H9 (cell line): Measurements from ENCODE around the gene CUL2. TPM values are rescaled to one million over a fixed set of nuclear protein-coding genes. Genes with fewer than 3 reads are reported as not detected.
"Not testable (repeated sequence)": the region's sequence is repeated elsewhere in the genome, so short reads cannot be mapped to it uniquely, and the experiment has no call there.

Experiments used
- DNase-seq: peaks from one replicate; pipeline ENCODE4 v3.0.0-alpha.2; 2017
- H2AFZ ChIP-seq: one replicate; pipeline ENCODE4 v1.6.1; 2013; ENCODE audit warnings: mild to moderate bottlenecking, low read length, control low read depth, moderate library complexity
- H2AK5ac ChIP-seq: 2 replicates; pipeline ENCODE4 v1.6.1; 2013; ENCODE audit warnings: low read length, control low read depth, mixed read lengths; ENCODE audit not compliant: insufficient read length
- H2BK120ac ChIP-seq: one replicate; pipeline ENCODE4 v1.6.1; 2013; ENCODE audit warnings: low read depth, mild to moderate bottlenecking, low read length, control low read depth, inconsistent platforms; ENCODE audit not compliant: poor library complexity, severe bottlenecking
- H2BK12ac ChIP-seq: 2 replicates; pipeline ENCODE4 v1.6.1; 2013; ENCODE audit warnings: low read length, control low read depth, mixed read lengths, low read depth; ENCODE audit not compliant: insufficient read length
- H2BK15ac ChIP-seq: 2 replicates; pipeline ENCODE4 v1.6.1; 2013; ENCODE audit warnings: low read depth, low read length, control low read depth
- H2BK20ac ChIP-seq: one replicate; pipeline ENCODE4 v1.6.1; 2013; ENCODE audit warnings: low read depth, mild to moderate bottlenecking, low read length, control low read depth, inconsistent platforms; ENCODE audit not compliant: poor library complexity, severe bottlenecking
- H2BK5ac ChIP-seq: 2 replicates; pipeline ENCODE4 v1.6.1; 2013; ENCODE audit warnings: low read length, control low read depth, mixed read lengths; ENCODE audit not compliant: insufficient read length
- H3K14ac ChIP-seq: 2 replicates; pipeline ENCODE4 v1.6.1; 2013; ENCODE audit warnings: low read length, control low read depth; ENCODE audit not compliant: insufficient read depth
- H3K18ac ChIP-seq: 2 replicates; pipeline ENCODE4 v1.6.1; 2013; ENCODE audit warnings: low read depth, mild to moderate bottlenecking, mixed read lengths, low read length, control low read depth; ENCODE audit not compliant: insufficient read length
- H3K23ac ChIP-seq: 2 replicates; pipeline ENCODE4 v1.6.1; 2013; ENCODE audit warnings: low read length, control low read depth, mixed read lengths, low read depth; ENCODE audit not compliant: insufficient read length
- H3K23me2 ChIP-seq: 2 replicates; pipeline ENCODE4 v1.6.1; 2013; ENCODE audit warnings: low read depth, mild to moderate bottlenecking, mixed read lengths, low read length, control low read depth; ENCODE audit not compliant: insufficient read length, poor library complexity, severe bottlenecking
- H3K27ac ChIP-seq: 2 replicates; pipeline ENCODE4 v1.5.1; 2013; ENCODE audit warnings: low read length, control low read depth, mixed read lengths, low read depth; ENCODE audit not compliant: insufficient read length
- H3K27me3 ChIP-seq: 2 replicates; pipeline ENCODE4 v1.6.1; 2013; ENCODE audit warnings: low read length, control low read depth, inconsistent platforms; ENCODE audit not compliant: insufficient read depth
- H3K4ac ChIP-seq: 2 replicates; pipeline ENCODE4 v1.6.1; 2013; ENCODE audit warnings: low read depth, mild to moderate bottlenecking, control low read depth, inconsistent platforms, low read length, moderate library complexity
- H3K4me1 ChIP-seq: 2 replicates; pipeline ENCODE4 v1.6.1; 2013; ENCODE audit warnings: low read length, control low read depth, inconsistent platforms; ENCODE audit not compliant: insufficient read depth
- H3K4me2 ChIP-seq: 2 replicates; pipeline ENCODE4 v1.6.1; 2013; ENCODE audit warnings: low read length, control low read depth, mixed read lengths; ENCODE audit not compliant: insufficient read length, insufficient read depth
- H3K56ac ChIP-seq: 2 replicates; pipeline ENCODE4 v1.6.1; 2013; ENCODE audit warnings: low read depth, mild to moderate bottlenecking, mixed read lengths, low read length, control low read depth; ENCODE audit not compliant: insufficient read length
- H3K79me1 ChIP-seq: 2 replicates; pipeline ENCODE4 v1.6.1; 2013; ENCODE audit warnings: low read depth, mild to moderate bottlenecking, moderate library complexity, low read length, control low read depth, inconsistent platforms; ENCODE audit not compliant: insufficient read depth, poor library complexity, severe bottlenecking
- H3K79me2 ChIP-seq: 2 replicates; pipeline ENCODE4 v1.6.1; 2013; ENCODE audit warnings: low read length, control low read depth, inconsistent platforms; ENCODE audit not compliant: insufficient read depth
- H3K9ac ChIP-seq: 2 replicates; pipeline ENCODE4 v1.6.1; 2013; ENCODE audit warnings: low read length, control low read depth, mixed read lengths; ENCODE audit not compliant: insufficient read length; ENCODE audit errors: extremely low read depth
- H3K9me3 ChIP-seq: one replicate; pipeline ENCODE4 v1.6.1; 2013; ENCODE audit warnings: low read depth, low read length, inconsistent platforms; ENCODE audit not compliant: control insufficient read depth
- H3T11ph ChIP-seq: one replicate; pipeline ENCODE4 v1.6.1; 2013; ENCODE audit warnings: mild to moderate bottlenecking, low read length, control low read depth, inconsistent platforms
- H4K20me1 ChIP-seq: one replicate; pipeline ENCODE4 v1.6.1; 2013; ENCODE audit not compliant: control insufficient read depth, insufficient read length, insufficient read depth
- H4K5ac ChIP-seq: 2 replicates; pipeline ENCODE4 v1.6.1; 2013; ENCODE audit warnings: low read depth, mild to moderate bottlenecking, mixed read lengths, low read length, control low read depth; ENCODE audit not compliant: insufficient read length
- H4K8ac ChIP-seq: replicated peaks from 2 replicates; pipeline ENCODE4 v1.6.1; 2013; ENCODE audit warnings: low read length, control low read depth, mixed read lengths, low read depth; ENCODE audit not compliant: insufficient read length
- H4K91ac ChIP-seq: 2 replicates; pipeline ENCODE4 v1.6.1; 2013; ENCODE audit warnings: low read depth, mild to moderate bottlenecking, moderate library complexity, mixed read lengths, low read length, control low read depth; ENCODE audit not compliant: insufficient read length
- H3K27ac Mint-ChIP-seq, 3 experiments: 2 replicates in 2 of 3; 3 replicates in 1 of 3; pipeline ENCODE4 v1.8.0; 2020 to 2021; ENCODE audit warnings: mixed read lengths in 3 of 3, mild to moderate bottlenecking in 1 of 3, moderate library complexity in 1 of 3
- H3K27me3 Mint-ChIP-seq: 2 replicates; pipeline ENCODE4 v1.8.0; 2021; ENCODE audit warnings: low read depth, mild to moderate bottlenecking, moderate library complexity, mixed read lengths
- H3K36me3 Mint-ChIP-seq, 3 experiments: 2 replicates in 2 of 3; 3 replicates in 1 of 3; pipeline ENCODE4 v1.8.0; 2020 to 2021; ENCODE audit warnings: low read depth in 3 of 3, mixed read lengths in 3 of 3; ENCODE audit not compliant: insufficient read depth in 1 of 3
- H3K4me1 Mint-ChIP-seq, 2 experiments: 2 replicates each; pipeline ENCODE4 v1.8.0; 2020; ENCODE audit warnings: mixed read lengths in 2 of 2
- H3K4me3 Mint-ChIP-seq, 2 experiments: 2 replicates in 1 of 2; 3 replicates in 1 of 2; pipeline ENCODE4 v1.8.0; 2020 to 2021; ENCODE audit warnings: mild to moderate bottlenecking in 2 of 2, mixed read lengths in 2 of 2, moderate library complexity in 1 of 2
- H3K9me3 Mint-ChIP-seq, 2 experiments: 2 replicates in 1 of 2; 3 replicates in 1 of 2; pipeline ENCODE4 v1.8.0; 2020; ENCODE audit warnings: mild to moderate bottlenecking in 2 of 2, mixed read lengths in 2 of 2, moderate library complexity in 1 of 2
- CTCF ChIP-seq: fragments of 200-600 bp; sonication (generic); conservative IDR thresholded peaks from 3 replicates; pipeline ENCODE4 v1.8.0; 2021; ENCODE audit warnings: antibody characterized with exemption, mild to moderate bottlenecking
- WGBS: extraction: QIAGEN DNeasy Blood & Tissue Kit; methylation state at CpG from one replicate; pipeline ENCODE4 v1.1.7; 2013; ENCODE audit warnings: missing lambda C conversion rate, low lambda C conversion rate, mixed read lengths; ENCODE audit not compliant: insufficient read length; ENCODE audit errors: extremely low coverage; 5-methylcytosine and 5-hydroxymethylcytosine counted together
- total RNA-seq: library from RNA; stranded (reverse); gene quantifications from 2 replicates; pipeline ENCODE4 v1.2.1, GENCODE V29; 2021

CUL2 gene
- total RNA-seq, 1 experiment from 2014 or later, result 43.3 TPM

- H4K5ac ChIP-seq, result no peak overlapping the region
- no peaks in the 10 kb centered on the region for H3K79me1 ChIP-seq
- H3K23me2 ChIP-seq, result no peaks in the 10 kb centered on the region
- H3K4me1 ChIP-seq, result no peaks in the 10 kb centered on the region; the same call in 1 of the 2 replicates
- no peak overlapping the region for H2BK12ac ChIP-seq
- no peak overlapping the region for H2BK20ac ChIP-seq
- H3K27ac ChIP-seq, result no peak overlapping the region
- H3K4me2 ChIP-seq, result no peak overlapping the region
- Mint-ChIP-seq H3K27ac (no peak overlapping the region), H3K36me3 (peaks cover 1 to 35% (median 34%) of the 10 kb centered on the region in 3 experiments; a peak in 6 of 7 replicates), H3K27me3 (no peaks in the 10 kb centered on the region), H3K4me3 (no peak overlapping the region), H3K9me3 (no peaks in the 10 kb centered on the region), H3K4me1 (peaks cover 11 to 15% of the 10 kb centered on the region in 2 experiments)
- no peak overlapping the region for H3K56ac ChIP-seq
- no peak overlapping the region for H3K23ac ChIP-seq
- H2AK5ac ChIP-seq, result no peak overlapping the region
- H2BK15ac ChIP-seq, result no peak overlapping the region
- no peak overlapping the region for H2BK5ac ChIP-seq
- H3K18ac ChIP-seq, result no peak overlapping the region
- H4K8ac ChIP-seq, result no peak overlapping the region
- no peak overlapping the region for H3K4ac ChIP-seq
- no peaks in the 10 kb centered on the region for H3K79me2 ChIP-seq
- H3K27me3 ChIP-seq, result no peaks in the 10 kb centered on the region
- DNase-seq, result no peak
- no CpG with 5 or more reads among the region's 2 CpGs for WGBS
- no peak overlapping the region for H2BK120ac ChIP-seq
- no peak overlapping the region for H2AFZ ChIP-seq
- no peak overlapping the region for H3K14ac ChIP-seq
- no peak for TF ChIP-seq CTCF
- H3K9ac ChIP-seq, result no peak overlapping the region
- no peaks in the 10 kb centered on the region for H4K20me1 ChIP-seq
- no peak overlapping the region for H3T11ph ChIP-seq
- no peak overlapping the region for H4K91ac ChIP-seq
- H3K9me3 ChIP-seq, result no peaks in the 10 kb centered on the region
These were observed 44.1 kb downstream of the CUL2 start for GRCh38 chr10:35046074-35046473.

GRCh38 chr10:35045275-35045674, 44.9 kb downstream of the CUL2 start:
- H2BK15ac ChIP-seq, H2AFZ ChIP-seq, H2AK5ac ChIP-seq, H3K9me3 ChIP-seq, H3K79me1 ChIP-seq, H2BK120ac ChIP-seq, H3K18ac ChIP-seq, H2BK12ac ChIP-seq, H3K23ac ChIP-seq, H3K27ac Mint-ChIP-seq, H3K4me3 Mint-ChIP-seq, H3K56ac ChIP-seq, DNase-seq, H4K20me1 ChIP-seq, H4K91ac ChIP-seq, H3K4me1 ChIP-seq, H3K14ac ChIP-seq, H3K27me3 ChIP-seq, H3K4me2 ChIP-seq, H3K9me3 Mint-ChIP-seq, H3T11ph ChIP-seq, H2BK5ac ChIP-seq, H4K5ac ChIP-seq, H3K79me2 ChIP-seq, H3K27ac ChIP-seq, H3K9ac ChIP-seq, H3K27me3 Mint-ChIP-seq, H2BK20ac ChIP-seq, H3K23me2 ChIP-seq, H4K8ac ChIP-seq, H3K4ac ChIP-seq: not testable (repeated sequence)
- Mint-ChIP-seq H3K4me1 (peaks cover 19 to 23% of the 10 kb centered on the region in 2 experiments), H3K36me3 (peaks cover 1 to 34% (median 31%) of the 10 kb centered on the region in 3 experiments; a peak in 6 of 7 replicates)
- no CpG with 5 or more reads among the region's 6 CpGs for WGBS
